Esophagus (tissue), 2 donors: ENCODE measurements around the gene STK4. TPM values are rescaled to one million over a fixed set of nuclear protein-coding genes. Genes with fewer than 3 reads are reported as not detected.
"Not testable (repeated sequence)": the region's sequence is repeated elsewhere in the genome, so short reads cannot be mapped to it uniquely, and the experiment has no call there.

Source experiments
- H3K27ac ChIP-seq, 2 donors: one replicate each; pipeline ENCODE4 v1.5.1; 2013; ENCODE audit warnings: low read depth in 2 of 2, mild to moderate bottlenecking in 2 of 2, inconsistent platforms in 1 of 2, low read length in 1 of 2, moderate library complexity in 1 of 2
- H3K27me3 ChIP-seq, 2 donors: one replicate each; pipeline ENCODE4 v1.6.1; 2013; ENCODE audit warnings: low read length in 2 of 2, control low read depth in 1 of 2, mild to moderate bottlenecking in 1 of 2; ENCODE audit not compliant: insufficient read depth in 2 of 2, control insufficient read depth in 1 of 2
- H3K36me3 ChIP-seq, 2 donors: one replicate each; pipeline ENCODE4 v1.6.1; 2013; ENCODE audit warnings: low read length in 1 of 2; ENCODE audit not compliant: control insufficient read depth in 2 of 2, insufficient read depth in 2 of 2
- H3K4me1 ChIP-seq, 2 donors: one replicate each; pipeline ENCODE4 v1.6.1; 2013; ENCODE audit warnings: low read length in 1 of 2; ENCODE audit not compliant: control insufficient read depth in 2 of 2, insufficient read depth in 2 of 2
- H3K4me3 ChIP-seq, 2 donors: one replicate each; pipeline ENCODE4 v1.5.1; 2013; ENCODE audit warnings: low read length in 2 of 2, mild to moderate bottlenecking in 2 of 2, low read depth in 1 of 2, moderate library complexity in 1 of 2
- H3K9me3 ChIP-seq, 2 donors: one replicate each; pipeline ENCODE4 v1.6.1; 2013; ENCODE audit warnings: mild to moderate bottlenecking in 2 of 2, low read depth in 1 of 2, low read length in 1 of 2, moderate library complexity in 1 of 2; ENCODE audit not compliant: control insufficient read depth in 2 of 2, insufficient read depth in 1 of 2
- WGBS, 2 donors: extraction: QIAGEN DNeasy Blood & Tissue Kit; methylation state at CpG; one replicate each; pipeline ENCODE4 v1.1.7; 2013; 5-methylcytosine and 5-hydroxymethylcytosine counted together
- polyA plus RNA-seq, 2 donors: library from polyadenylated mRNA; stranded (reverse); fragments of 200-250 nt; gene quantifications; one replicate each; pipeline ENCODE4 v1.2.3, GENCODE V29; 2013
- donor health status: healthy with polysubstance abuse.
- donor health status: Bipolar disorder and iron deficiency.

The STK4 gene
- polyA plus RNA-seq, 2 donors, result 4.7 to 4.8 TPM

GRCh38 chr20:45053430-45054351, 87.4 kb downstream of the STK4 start:
- H3K36me3 ChIP-seq, result peaks cover 5% of the 10 kb centered on the region in 2 donors
- no peak overlapping the region for H3K27ac ChIP-seq
- no peak overlapping the region for H3K4me3 ChIP-seq
- WGBS, 2 donors, result 83 to 87% methylated on average over 8 of the region's 8 CpGs
- no peaks in the 10 kb centered on the region for H3K27me3 ChIP-seq
- no peaks in the 10 kb centered on the region for H3K9me3 ChIP-seq
- no peaks in the 10 kb centered on the region for H3K4me1 ChIP-seq

- H3K9me3 ChIP-seq, result no peaks in the 10 kb centered on the region
- no peaks in the 10 kb centered on the region for H3K27me3 ChIP-seq
- 90 to 92% methylated on average over 4 of the region's 4 CpGs for WGBS, 2 donors
- no peak overlapping the region for H3K4me3 ChIP-seq
- H3K27ac ChIP-seq, result no peak overlapping the region
- peaks cover 5% of the 10 kb centered on the region in 2 donors for H3K36me3 ChIP-seq
- H3K4me1 ChIP-seq, result no peaks in the 10 kb centered on the region
Observed at GRCh38 chr20:45055056-45055455, 88.7 kb downstream of the STK4 start.

DNA sequence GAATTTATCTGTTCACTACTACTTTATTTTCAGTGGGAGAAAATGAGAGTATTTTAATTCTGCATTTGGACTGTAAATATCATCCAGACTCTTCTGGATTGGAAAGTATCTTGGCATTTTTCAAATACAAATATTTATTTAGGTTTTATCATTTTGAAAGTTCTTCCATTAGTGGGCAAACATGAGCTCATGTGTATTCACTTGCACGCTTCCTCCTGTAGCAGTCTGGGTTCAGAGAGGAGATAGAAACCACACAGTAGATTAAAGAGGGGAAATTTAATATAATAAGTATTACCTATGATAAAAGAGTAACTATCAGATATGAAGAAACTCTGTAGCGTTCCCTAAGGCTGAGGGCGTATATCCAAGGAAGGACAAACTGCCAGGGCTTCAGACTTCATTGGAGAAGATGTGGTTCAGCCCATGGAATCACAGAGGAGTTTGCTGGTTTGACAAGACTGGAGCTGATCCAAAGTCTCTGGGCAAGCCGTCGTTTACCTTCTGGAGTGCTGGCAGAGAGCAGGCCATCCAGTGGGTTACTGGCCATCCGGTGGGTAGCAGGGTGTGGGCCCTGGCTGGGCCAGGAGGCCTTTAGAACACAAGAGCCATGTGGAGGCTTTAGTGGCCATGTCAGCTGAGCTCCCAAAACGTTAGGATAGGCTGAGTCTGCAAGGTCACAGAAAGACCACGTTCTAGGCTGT, 90.3 kb downstream of the STK4 start:
- 78 to 80% methylated on average over 8 of the region's 8 CpGs for WGBS, 2 donors
- Histone ChIP-seq H3K27ac (no peak overlapping the region), H3K4me3 (no peak overlapping the region), H3K4me1 (no peaks in the 10 kb centered on the region), H3K36me3 (peaks cover 5% of the 10 kb centered on the region in 2 donors), H3K9me3 (no peaks in the 10 kb centered on the region), H3K27me3 (no peaks in the 10 kb centered on the region)

- WGBS, 2 donors, result 85 to 89% methylated on average over 4 of the region's 4 CpGs
- Histone ChIP-seq H3K9me3 (no peaks in the 10 kb centered on the region), H3K27me3 (no peaks in the 10 kb centered on the region), H3K27ac (no peak overlapping the region), H3K4me3 (no peak overlapping the region), H3K36me3 (peaks cover 5% of the 10 kb centered on the region in 2 donors), H3K4me1 (no peaks in the 10 kb centered on the region)
Observed at GRCh38 chr20:45058168-45058850, 92.0 kb downstream of the STK4 start.

GRCh38 chr20:45059022-45059728, 92.9 kb downstream of the STK4 start:
- Histone ChIP-seq H3K27me3 (no peaks in the 10 kb centered on the region), H3K9me3 (no peaks in the 10 kb centered on the region), H3K4me3 (no peak overlapping the region), H3K4me1 (no peaks in the 10 kb centered on the region), H3K27ac (no peak overlapping the region), H3K36me3 (peaks cover 5% of the 10 kb centered on the region in 2 donors)
- WGBS, 2 donors, result 87 to 89% methylated on average over 6 of the region's 6 CpGs

GRCh38 chr20:45060294-45060693, 94.0 kb downstream of the STK4 start:
- Histone ChIP-seq H3K4me1 (no peaks in the 10 kb centered on the region), H3K36me3 (peaks cover 5% of the 10 kb centered on the region in 2 donors), H3K27me3 (no peaks in the 10 kb centered on the region), H3K4me3 (no peak overlapping the region), H3K9me3 (no peaks in the 10 kb centered on the region), H3K27ac (peak overlapping the region in 1 of 2 donors; percentile 22)
- WGBS, 2 donors, result 90 to 92% methylated on average over 4 of the region's 4 CpGs

GRCh38 chr20:45061244-45061643, 94.9 kb downstream of the STK4 start:
- Histone ChIP-seq H3K36me3 (peaks cover 5% of the 10 kb centered on the region in 2 donors), H3K4me1 (no peaks in the 10 kb centered on the region), H3K4me3 (no peak overlapping the region), H3K27me3 (no peaks in the 10 kb centered on the region), H3K27ac (no peak overlapping the region), H3K9me3 (no peaks in the 10 kb centered on the region)
- 55 to 75% methylated on average over 4 of the region's 4 CpGs for WGBS, 2 donors

- not testable (repeated sequence) for H3K27me3 ChIP-seq, H3K27ac ChIP-seq, H3K36me3 ChIP-seq, H3K4me1 ChIP-seq, H3K9me3 ChIP-seq, H3K4me3 ChIP-seq
- WGBS, 2 donors, result 77 to 90% methylated on average over 2 of the region's 2 CpGs
Observed at GRCh38 chr20:45063107-45063506, 96.8 kb downstream of the STK4 start.

- no peaks in the 10 kb centered on the region for H3K27me3 ChIP-seq
- H3K27ac ChIP-seq, result no peak overlapping the region
- H3K4me3 ChIP-seq, result no peak overlapping the region
- H3K4me1 ChIP-seq, result no peaks in the 10 kb centered on the region
- H3K9me3 ChIP-seq, result no peaks in the 10 kb centered on the region
- no peaks in the 10 kb centered on the region for H3K36me3 ChIP-seq
Observed at GRCh38 chr20:45064812-45065211, 98.5 kb downstream of the STK4 start.
